IPS DF 6.9 (cell line): Measurements from ENCODE around the gene UPB1.

ENCODE experiments used
- DNase-seq: peaks from one replicate; pipeline ENCODE4 v3.0.0-alpha.2; 2013; ENCODE audit warnings: low read depth, low spot score
- H3K27ac ChIP-seq: one replicate; pipeline ENCODE4 v1.5.1; 2013; ENCODE audit warnings: low read length, control low read depth
- H3K27me3 ChIP-seq: 2 replicates; pipeline ENCODE4 v1.6.1; 2013; ENCODE audit warnings: mild to moderate bottlenecking, low read length; ENCODE audit not compliant: control insufficient read depth, insufficient read depth
- H3K36me3 ChIP-seq: 2 replicates; pipeline ENCODE4 v1.6.1; 2013; ENCODE audit warnings: low read length; ENCODE audit not compliant: control insufficient read depth, insufficient read depth
- H3K4me1 ChIP-seq: 2 replicates; pipeline ENCODE4 v1.6.1; 2013; ENCODE audit warnings: low read length; ENCODE audit not compliant: control insufficient read depth, insufficient read depth
- H3K4me3 ChIP-seq: 2 replicates; pipeline ENCODE4 v1.5.1; 2013; ENCODE audit warnings: mild to moderate bottlenecking, low read length
- H3K9me3 ChIP-seq: 2 replicates; pipeline ENCODE4 v1.6.1; 2013; ENCODE audit warnings: low read length, inconsistent platforms; ENCODE audit not compliant: control insufficient read depth, insufficient read depth
- WGBS: extraction: QIAGEN DNeasy Blood & Tissue Kit; methylation state at CpG from one replicate; pipeline ENCODE4 v1.1.7; 2013; ENCODE audit warnings: mixed read lengths, missing lambda C conversion rate; ENCODE audit not compliant: insufficient read length, insufficient coverage; 5-methylcytosine and 5-hydroxymethylcytosine counted together

Gene UPB1

GRCh38 chr22:24460418-24461089 lies 34.6 kb upstream of the UPB1 start:
- Histone ChIP-seq H3K36me3 (no peaks in the 10 kb centered on the region), H3K27me3 (no peaks in the 10 kb centered on the region), H3K4me3 (no peak overlapping the region), H3K9me3 (no peaks in the 10 kb centered on the region), H3K4me1 (0 out of 2 replicates have a peak, but pooled peaks cover 2% of the 10 kb centered on the region), H3K27ac (no peak overlapping the region)
- DNase-seq = no peak
- no CpG with 5 or more reads among the region's 10 CpGs for WGBS

- DNase-seq = no peak
- H3K4me1 ChIP-seq = 0 out of 2 replicates have a peak, but pooled peaks cover 2% of the 10 kb centered on the region
- WGBS = no CpG with 5 or more reads among the region's 6 CpGs
- H3K4me3 ChIP-seq = no peak overlapping the region
- H3K27me3 ChIP-seq = no peaks in the 10 kb centered on the region
- no peaks in the 10 kb centered on the region for H3K9me3 ChIP-seq
- no peak overlapping the region for H3K27ac ChIP-seq
- no peaks in the 10 kb centered on the region for H3K36me3 ChIP-seq
Observed at GRCh38 chr22:24463071-24463760, 31.9 kb upstream of the UPB1 start.

- H3K9me3 ChIP-seq = no peaks in the 10 kb centered on the region
- no peaks in the 10 kb centered on the region for H3K27me3 ChIP-seq
- H3K4me3 ChIP-seq = no peak overlapping the region
- H3K4me1 ChIP-seq = no peaks in the 10 kb centered on the region
- no peak overlapping the region for H3K27ac ChIP-seq
- WGBS = no CpG with 5 or more reads among the region's 5 CpGs
- DNase-seq = no peak
- no peaks in the 10 kb centered on the region for H3K36me3 ChIP-seq
Observed at GRCh38 chr22:24465566-24465965, 29.6 kb upstream of the UPB1 start.

- H3K27me3 ChIP-seq = no peaks in the 10 kb centered on the region
- no peaks in the 10 kb centered on the region for H3K36me3 ChIP-seq
- no peak overlapping the region for H3K4me3 ChIP-seq
- H3K9me3 ChIP-seq = no peaks in the 10 kb centered on the region
- H3K4me1 ChIP-seq = no peaks in the 10 kb centered on the region
- DNase-seq = no peak
- no CpG with 5 or more reads among the region's 3 CpGs for WGBS
- no peak overlapping the region for H3K27ac ChIP-seq
Observed at GRCh38 chr22:24465975-24466374, 29.2 kb upstream of the UPB1 start.

- no peaks in the 10 kb centered on the region for H3K36me3 ChIP-seq
- H3K9me3 ChIP-seq = no peaks in the 10 kb centered on the region
- H3K27me3 ChIP-seq = no peaks in the 10 kb centered on the region
- WGBS = no CpG with 5 or more reads among the region's 1 CpG
- H3K27ac ChIP-seq = no peak overlapping the region
- DNase-seq = no peak
- no peaks in the 10 kb centered on the region for H3K4me1 ChIP-seq
- no peak overlapping the region for H3K4me3 ChIP-seq
Observed at GRCh38 chr22:24466716-24467328, 28.3 kb upstream of the UPB1 start.

GRCh38 chr22:24467340-24467739 lies 27.8 kb upstream of the UPB1 start:
- Histone ChIP-seq H3K27ac (no peak overlapping the region), H3K4me1 (no peaks in the 10 kb centered on the region)
- no CpG with 5 or more reads among the region's 2 CpGs for WGBS

GRCh38 chr22:24471570-24471969 lies 23.6 kb upstream of the UPB1 start:
- no peak for DNase-seq
- no peak overlapping the region for H3K4me3 ChIP-seq
- no peaks in the 10 kb centered on the region for H3K36me3 ChIP-seq
- H3K4me1 ChIP-seq = no peaks in the 10 kb centered on the region
- no peaks in the 10 kb centered on the region for H3K27me3 ChIP-seq
- WGBS = no CpG with 5 or more reads among the region's 4 CpGs
- H3K9me3 ChIP-seq = no peaks in the 10 kb centered on the region
- H3K27ac ChIP-seq = no peak overlapping the region

More at GRCh38 chr22:24467340-24467739, 27.8 kb upstream of the UPB1 start:
- Histone ChIP-seq H3K27me3 (no peaks in the 10 kb centered on the region), H3K9me3 (no peaks in the 10 kb centered on the region), H3K4me3 (no peak overlapping the region), H3K36me3 (no peaks in the 10 kb centered on the region)
- no peak for DNase-seq

- no peak overlapping the region for H3K4me3 ChIP-seq
- H3K27me3 ChIP-seq = no peaks in the 10 kb centered on the region
- DNase-seq = no peak
- no peak overlapping the region for H3K27ac ChIP-seq
- H3K4me1 ChIP-seq = no peaks in the 10 kb centered on the region
- H3K9me3 ChIP-seq = no peaks in the 10 kb centered on the region
- no peaks in the 10 kb centered on the region for H3K36me3 ChIP-seq
Observed at GRCh38 chr22:24473284-24473683, 21.8 kb upstream of the UPB1 start.

GRCh38 chr22:24474221-24474620 lies 20.9 kb upstream of the UPB1 start:
- H3K4me1 ChIP-seq = no peaks in the 10 kb centered on the region
- DNase-seq = no peak
- H3K9me3 ChIP-seq = no peaks in the 10 kb centered on the region
- no CpG with 5 or more reads among the region's 3 CpGs for WGBS
- H3K4me3 ChIP-seq = no peak overlapping the region
- H3K27me3 ChIP-seq = no peaks in the 10 kb centered on the region
- H3K36me3 ChIP-seq = no peaks in the 10 kb centered on the region
- H3K27ac ChIP-seq = no peak overlapping the region

GRCh38 chr22:24474649-24475255 lies 20.4 kb upstream of the UPB1 start:
- H3K36me3 ChIP-seq = no peaks in the 10 kb centered on the region
- H3K4me3 ChIP-seq = no peak overlapping the region
- no CpG with 5 or more reads among the region's 5 CpGs for WGBS
- no peaks in the 10 kb centered on the region for H3K9me3 ChIP-seq
- no peak overlapping the region for H3K27ac ChIP-seq
- no peak for DNase-seq
- H3K4me1 ChIP-seq = no peaks in the 10 kb centered on the region
- H3K27me3 ChIP-seq = no peaks in the 10 kb centered on the region
